SIG-M5 (cell line): ENCODE measurements around the gene DHDH.
"Not testable (repeated sequence)": the region's sequence is repeated elsewhere in the genome, so short reads cannot be mapped to it uniquely, and the experiment has no call there.

Source experiments
- DNase-seq: peaks from one replicate; lab custom pipeline; 2025; lab: John Stamatoyannopoulos, UW

Gene DHDH

DNA sequence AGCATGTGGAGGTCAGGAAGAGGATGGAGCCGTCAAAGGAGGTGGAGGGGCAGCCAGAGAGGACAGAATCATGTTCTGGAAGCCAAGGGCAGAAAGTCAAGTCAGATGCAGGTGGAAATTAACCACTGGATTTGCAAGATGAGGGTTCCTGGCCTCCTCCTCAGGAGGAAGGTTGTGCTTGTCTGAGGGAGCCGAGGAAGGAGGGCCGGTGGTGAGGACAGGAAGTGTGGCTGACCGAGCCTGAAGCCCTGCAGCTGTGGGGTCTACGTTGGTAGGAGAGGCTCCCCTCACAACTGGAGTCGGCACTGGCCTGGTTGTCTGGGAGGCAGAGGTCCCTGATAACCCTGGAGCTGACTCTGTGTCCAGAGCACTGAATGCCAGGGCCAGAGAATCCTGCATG is 15.4 kb upstream of the DHDH start:
- no peak for DNase-seq

DNA sequence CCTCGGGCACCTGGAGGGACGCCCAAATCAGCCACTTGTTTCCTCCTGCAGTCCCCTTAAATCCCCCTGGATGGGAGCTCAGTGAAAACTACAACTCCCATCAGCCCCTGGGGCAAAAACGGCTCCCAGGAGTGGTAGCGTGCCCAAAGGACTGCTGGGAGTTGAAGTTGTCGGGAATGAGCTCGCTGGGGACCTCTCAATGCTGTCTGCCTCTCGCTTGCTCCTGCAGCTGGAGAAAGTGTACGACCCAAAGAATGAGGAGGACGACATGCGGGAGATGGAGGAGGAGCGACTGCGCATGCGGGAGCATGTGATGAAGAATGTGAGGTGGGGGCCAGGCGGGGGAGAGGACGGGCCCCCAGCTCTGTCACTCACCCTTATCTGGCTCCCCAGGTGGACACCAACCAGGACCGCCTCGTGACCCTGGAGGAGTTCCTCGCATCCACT is 14.7 kb upstream of the DHDH start:
- no peak for DNase-seq

DNA sequence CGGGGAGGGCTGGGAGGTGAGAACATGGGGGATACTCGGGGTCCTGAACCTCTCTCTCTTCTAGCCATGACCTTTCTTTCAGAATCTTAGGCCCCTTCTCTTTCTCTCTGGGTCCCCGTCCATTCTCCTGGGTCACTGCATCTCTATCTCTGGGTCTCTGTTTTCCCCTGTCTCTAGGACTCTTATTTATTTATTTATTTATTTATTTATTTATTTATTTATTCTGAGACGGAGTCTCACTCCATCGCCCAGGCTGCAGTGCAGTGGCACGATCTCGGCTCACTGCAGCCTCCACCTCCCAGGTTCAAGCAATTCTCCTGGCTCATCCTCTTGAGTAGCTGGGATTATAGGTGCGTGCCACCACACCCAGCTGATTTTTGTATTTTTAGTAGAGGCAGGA is 14.2 kb upstream of the DHDH start:
- DNase-seq = not testable (repeated sequence)

DNA sequence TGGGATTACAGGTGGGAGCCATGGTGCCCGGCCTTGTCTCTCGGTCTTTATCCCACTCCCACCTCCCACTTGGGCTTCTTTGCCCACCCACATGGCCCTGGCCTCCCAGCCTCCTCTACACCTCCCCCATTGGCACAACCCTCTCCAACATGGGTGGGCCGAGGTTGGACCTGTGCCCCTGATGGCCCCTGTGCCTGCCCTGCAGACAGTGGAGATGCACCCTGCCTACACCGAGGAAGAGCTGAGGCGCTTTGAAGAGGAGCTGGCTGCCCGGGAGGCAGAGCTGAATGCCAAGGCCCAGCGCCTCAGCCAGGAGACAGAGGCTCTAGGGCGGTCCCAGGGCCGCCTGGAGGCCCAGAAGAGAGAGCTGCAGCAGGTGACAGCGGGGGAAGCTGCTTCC is 12.6 kb upstream of the DHDH start:
- DNase-seq = no peak

DNA sequence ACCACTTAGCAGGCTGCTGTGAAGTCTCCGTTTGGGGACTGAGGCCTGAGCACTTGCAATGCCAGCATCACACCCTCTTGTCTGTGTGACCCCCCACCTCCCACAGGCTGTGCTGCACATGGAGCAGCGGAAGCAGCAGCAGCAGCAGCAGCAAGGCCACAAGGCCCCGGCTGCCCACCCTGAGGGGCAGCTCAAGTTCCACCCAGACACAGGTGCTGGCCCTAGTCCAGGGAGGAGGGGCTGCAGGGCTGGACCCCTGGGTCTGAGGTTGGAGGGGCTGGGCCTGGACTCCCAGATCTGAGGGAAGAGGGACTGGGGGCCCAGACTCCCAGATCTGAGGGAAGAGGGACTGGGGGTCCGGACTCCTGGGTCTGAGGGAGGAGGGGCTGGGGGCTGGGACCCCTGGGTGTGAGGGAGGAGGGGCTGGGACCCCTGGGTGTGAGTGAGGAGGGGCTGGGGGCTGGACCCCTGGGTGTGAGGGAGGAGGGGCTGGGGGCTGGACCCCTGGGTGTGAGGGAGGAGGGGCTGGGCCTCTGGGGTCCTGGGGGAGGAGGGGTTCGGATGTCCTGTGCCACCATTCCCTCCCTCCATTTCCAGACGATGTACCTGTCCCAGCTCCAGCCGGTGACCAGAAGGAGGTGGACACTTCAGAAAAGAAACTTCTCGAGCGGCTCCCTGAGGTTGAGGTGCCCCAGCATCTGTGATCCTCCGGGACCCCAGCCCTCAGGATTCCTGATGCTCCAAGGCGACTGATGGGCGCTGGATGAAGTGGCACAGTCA is 11.6 kb upstream of the DHDH start:
- no peak for DNase-seq

DNA sequence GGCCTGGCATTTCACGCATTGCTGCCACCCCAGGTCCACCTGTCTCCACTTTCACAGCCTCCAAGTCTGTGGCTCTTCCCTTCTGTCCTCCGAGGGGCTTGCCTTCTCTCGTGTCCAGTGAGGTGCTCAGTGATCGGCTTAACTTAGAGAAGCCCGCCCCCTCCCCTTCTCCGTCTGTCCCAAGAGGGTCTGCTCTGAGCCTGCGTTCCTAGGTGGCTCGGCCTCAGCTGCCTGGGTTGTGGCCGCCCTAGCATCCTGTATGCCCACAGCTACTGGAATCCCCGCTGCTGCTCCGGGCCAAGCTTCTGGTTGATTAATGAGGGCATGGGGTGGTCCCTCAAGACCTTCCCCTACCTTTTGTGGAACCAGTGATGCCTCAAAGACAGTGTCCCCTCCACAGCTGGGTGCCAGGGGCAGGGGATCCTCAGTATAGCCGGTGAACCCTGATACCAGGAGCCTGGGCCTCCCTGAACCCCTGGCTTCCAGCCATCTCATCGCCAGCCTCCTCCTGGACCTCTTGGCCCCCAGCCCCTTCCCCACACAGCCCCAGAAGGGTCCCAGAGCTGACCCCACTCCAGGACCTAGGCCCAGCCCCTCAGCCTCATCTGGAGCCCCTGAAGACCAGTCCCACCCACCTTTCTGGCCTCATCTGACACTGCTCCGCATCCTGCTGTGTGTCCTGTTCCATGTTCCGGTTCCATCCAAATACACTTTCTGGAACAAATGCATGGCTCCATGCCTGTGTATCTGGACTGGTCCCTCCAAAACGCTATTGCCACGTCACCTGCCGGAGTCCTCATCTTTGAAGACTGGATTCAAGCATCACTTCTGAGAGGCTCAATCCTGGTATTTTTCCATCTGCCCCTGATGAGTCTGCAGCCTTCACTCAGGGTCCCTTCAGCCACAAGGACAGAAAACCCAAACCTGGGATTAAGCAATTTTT is 10.7 kb upstream of the DHDH start:
- DNase-seq = no peak

DNA sequence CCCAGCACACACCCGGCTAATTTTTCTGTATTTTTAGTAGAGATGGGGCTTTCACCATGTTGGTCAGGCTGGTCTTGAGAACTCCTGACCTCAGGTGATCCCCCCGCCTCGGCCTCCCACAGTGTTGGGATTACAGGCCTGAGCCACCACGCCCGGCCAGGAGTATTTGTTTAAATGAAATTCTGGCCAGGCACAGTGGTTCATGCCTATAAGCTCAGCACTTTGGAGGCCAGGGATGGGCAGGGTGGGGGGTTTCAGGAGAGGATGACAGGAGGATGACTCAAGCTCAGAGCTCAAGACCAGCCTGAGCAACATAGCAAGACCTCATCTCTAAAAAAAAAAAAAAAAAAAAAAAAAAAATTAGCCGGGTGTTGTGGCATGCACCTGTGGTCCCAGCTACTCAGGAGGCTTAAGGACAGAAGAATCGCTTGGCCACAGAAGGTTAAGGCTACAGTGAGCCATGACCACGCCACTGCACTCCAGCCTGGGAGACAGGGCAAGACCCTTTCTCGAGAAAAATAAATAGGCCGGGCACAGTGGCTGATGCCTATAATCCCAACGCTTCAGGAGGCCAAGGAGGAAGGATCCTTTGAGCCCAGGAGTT is 8.2 kb upstream of the DHDH start:
- no peak for DNase-seq

DNA sequence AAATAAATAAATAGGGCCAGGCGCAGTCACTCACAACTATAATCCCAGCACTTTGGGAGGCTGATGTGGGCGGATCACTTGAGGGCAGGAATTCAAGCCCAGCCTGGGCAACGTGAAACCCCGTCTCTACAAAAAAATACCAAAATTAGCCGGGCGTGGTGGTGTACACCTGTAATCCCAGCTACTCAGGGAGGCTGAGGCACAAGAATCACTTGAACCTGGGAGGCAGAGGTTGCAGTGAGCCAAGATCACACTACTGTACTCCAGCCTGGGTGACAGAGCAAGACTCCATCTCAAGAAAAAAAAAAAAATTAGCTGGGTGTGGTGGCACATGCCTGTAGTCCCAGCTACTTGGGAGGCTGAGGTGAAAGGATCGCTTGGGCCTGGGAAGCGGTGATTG is 7.6 kb upstream of the DHDH start:
- DNase-seq = not testable (repeated sequence)

DNA sequence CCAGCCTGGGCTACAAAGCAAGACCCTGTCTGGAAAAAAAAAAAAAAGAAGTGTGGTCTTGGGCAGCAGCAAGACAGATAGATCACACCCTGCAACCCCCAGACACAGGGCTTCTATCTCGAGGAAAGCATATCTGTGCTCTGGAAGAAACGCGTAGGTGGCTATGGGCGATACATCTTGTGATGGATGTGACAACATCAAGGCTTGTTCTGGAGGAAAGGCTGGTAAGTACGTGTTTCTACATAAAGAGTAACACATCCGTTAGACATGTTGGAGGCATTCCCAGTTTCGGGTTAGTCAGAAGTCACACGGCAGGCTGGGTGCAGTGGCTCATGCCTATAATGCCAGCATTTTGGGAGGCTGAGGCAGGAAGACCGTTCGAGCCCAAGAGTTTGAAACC is 6.6 kb upstream of the DHDH start:
- DNase-seq = no peak

DNA sequence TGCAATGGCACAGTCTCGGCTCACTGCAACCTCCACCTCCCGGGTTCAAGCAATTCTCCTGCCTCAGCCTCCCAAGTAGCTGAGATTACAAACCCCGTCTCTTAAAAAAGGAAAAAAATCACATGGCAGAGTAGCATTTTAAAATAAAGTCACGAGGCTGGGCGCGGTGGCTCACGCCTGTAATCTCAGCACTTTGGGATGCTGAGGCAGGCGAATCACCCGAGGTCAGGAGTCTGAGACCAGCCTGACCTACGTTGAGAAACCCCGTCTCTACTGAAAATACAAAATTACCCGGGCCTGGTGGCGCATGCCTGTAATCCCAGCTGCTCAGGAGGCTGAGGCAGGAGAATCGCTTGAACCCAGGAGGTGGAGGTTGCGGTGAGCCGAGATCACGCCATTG is 5.8 kb upstream of the DHDH start:
- DNase-seq = not testable (repeated sequence)

DNA sequence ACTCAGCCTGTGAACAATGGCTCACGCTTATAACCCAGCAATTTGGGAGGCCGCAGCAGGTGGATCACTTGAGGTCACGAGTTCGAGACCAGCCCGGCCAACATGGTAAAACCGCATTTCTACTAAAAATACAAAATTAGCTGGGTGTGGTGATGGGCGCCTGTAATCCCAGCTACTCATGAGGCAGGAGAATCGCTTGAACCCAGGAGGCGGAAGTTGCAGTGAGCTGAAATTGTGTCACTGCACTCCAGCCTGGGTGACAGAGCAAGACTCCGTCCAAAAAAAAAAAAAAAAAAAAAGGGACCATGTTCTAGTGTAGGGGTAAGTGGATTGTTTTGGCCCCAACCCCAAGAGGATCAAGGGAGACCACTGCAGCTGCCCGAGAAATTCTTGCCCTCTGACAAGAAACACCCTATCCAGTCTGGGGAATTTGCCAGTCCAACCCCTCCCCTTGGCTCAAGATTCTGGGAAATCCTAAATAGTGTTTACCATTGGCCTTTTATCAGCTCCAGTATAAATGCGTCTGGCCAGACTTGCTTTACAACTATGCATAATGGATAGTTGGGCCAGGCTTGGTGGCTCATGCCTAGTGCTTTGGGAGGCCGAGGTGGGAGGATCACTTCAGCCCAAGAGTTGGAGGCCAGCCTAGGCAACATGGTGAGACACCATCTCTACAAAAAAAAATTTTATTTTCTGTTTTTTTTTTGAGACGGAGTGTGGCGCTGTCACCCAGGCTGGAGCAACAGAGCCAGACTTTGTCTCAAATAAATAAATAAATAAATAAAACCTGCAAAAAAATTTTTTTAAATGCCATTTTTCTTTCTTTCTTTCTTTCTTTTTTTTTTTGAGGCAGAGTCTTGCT is 5.1 kb upstream of the DHDH start:
- no peak for DNase-seq

DNA sequence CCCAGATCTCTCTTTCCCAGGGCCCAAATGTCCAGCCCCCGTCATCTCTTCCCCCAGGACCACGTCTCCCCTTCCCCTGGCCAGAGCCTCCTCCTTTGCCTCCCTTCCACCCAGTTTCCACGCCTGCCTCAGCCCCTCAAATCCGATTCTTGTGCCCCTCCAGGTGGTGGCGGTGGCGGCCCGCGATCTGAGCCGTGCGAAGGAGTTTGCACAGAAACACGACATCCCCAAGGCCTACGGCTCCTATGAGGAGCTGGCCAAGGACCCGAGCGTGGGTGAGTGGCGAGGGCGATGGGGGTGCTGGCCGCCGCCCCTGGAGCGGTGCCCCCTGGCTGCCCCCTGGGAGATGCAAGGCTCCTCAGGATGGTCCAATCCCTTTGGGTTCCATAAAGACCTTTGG is 1.3 kb downstream of the DHDH start:
- DNase-seq = no peak

DNA sequence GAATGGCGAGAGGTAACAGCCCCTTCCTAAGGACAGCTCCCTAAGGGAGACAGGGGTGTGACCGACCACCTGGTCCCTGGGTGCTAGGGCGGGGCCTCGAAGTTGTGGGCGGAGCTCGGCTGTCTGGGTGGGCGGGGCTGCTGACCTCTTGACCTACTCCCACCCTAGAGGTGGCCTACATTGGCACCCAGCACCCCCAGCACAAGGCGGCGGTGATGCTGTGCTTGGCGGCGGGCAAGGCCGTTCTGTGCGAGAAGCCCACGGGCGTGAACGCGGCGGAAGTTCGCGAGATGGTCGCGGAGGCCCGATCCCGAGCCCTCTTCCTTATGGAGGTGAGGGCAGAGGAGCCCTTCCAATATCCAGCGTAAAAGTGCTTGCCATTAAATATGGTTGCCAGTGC is 2.4 kb downstream of the DHDH start:
- DNase-seq = no peak

DNA sequence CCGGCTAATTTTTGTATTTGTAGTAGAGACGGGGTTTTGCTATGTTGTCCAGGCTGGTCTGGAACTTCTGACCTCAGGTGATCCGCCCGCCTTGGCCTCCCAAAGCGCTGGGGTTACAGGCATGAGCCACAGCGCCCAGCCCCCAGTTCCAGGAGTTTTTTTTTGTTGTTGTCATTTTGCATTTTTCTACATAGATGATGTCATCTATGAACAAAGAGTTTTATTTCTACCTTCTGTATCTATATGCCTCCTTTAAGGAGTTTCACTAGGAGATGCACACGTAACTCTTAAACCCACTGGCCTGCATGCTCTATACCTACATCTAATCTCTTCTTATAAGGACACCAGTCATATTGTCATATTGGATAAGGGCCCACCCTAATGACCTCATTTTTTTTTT is 4.8 kb downstream of the DHDH start:
- no peak for DNase-seq

DNA sequence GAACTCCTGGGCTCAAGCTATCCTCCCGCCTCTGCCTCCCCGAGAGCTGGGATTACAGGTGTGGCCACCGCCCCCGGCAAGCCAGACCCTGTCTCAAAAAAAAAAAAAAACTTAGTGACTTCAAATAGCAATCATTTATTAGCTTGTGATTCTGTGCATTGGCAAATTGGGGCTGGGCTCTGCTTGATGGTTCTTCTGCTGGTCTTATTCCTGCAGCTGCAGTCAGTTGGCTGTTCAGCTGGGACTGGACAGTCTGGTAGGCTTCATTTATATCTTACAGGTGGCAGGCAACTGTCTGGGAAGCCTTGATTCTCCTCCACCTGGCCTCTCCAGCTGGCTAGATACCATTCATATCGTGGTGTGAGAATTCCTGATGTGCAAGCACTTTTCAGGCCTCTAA is 7.4 kb downstream of the DHDH start:
- no peak for DNase-seq

DNA sequence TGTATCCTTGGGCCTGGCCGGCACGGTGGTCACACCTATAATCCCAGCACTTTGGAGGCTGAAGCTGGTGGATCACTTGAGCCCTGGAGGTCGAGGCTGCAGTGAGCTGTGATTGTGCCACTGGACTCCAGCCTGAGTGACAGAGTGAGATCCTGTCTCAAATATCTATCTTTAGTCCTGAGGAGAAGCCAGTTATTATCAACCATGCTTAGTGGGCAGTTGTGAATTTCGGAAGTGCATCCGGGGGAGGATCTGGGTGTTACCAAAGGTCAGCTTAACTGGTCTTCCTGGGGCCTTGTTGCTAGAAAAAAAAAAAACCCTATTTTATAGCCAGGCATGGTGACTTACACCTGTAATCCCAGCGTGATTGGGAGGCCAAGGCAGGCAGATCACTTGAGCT is 9.6 kb downstream of the DHDH start:
- no peak for DNase-seq

DNA sequence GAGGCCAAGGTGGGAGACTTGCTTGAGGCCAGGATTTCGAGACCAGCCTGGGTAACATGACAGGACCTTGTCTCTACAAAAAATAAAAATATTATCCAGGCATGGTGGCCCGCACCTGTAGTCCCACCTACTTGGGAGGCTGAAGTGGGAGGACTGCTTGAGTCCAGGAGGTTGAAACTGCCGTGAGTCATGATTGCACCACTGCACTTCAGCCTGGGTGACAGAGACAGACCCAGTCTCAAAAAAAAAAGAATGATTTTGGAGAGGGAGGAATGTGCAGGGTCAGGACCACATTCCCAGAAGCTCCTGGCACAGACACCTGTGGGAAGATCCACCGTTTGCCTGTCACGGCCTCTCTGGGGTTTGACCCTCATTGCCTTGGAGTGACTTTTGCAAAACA is 11.9 kb downstream of the DHDH start:
- DNase-seq = no peak

DNA sequence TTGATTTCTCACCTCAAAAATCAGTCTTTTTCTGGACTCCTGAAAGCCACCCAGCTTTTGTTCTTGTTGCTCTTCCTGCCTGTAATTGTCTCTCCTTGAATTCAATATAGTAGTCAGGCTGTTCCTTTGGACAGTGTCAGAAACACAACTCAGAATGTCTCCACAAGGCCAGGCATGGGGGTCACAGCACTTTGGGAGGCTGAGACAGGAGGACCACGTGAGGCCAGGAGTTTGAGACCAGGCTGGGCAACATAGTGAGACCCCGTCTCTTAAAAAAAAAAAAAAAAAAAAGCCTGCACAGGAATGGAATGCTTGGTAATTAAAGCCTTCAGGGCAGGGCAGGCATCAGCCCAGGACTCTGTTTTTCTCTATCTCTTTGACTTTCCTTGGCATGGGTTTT is 12.3 kb downstream of the DHDH start:
- no peak for DNase-seq

DNA sequence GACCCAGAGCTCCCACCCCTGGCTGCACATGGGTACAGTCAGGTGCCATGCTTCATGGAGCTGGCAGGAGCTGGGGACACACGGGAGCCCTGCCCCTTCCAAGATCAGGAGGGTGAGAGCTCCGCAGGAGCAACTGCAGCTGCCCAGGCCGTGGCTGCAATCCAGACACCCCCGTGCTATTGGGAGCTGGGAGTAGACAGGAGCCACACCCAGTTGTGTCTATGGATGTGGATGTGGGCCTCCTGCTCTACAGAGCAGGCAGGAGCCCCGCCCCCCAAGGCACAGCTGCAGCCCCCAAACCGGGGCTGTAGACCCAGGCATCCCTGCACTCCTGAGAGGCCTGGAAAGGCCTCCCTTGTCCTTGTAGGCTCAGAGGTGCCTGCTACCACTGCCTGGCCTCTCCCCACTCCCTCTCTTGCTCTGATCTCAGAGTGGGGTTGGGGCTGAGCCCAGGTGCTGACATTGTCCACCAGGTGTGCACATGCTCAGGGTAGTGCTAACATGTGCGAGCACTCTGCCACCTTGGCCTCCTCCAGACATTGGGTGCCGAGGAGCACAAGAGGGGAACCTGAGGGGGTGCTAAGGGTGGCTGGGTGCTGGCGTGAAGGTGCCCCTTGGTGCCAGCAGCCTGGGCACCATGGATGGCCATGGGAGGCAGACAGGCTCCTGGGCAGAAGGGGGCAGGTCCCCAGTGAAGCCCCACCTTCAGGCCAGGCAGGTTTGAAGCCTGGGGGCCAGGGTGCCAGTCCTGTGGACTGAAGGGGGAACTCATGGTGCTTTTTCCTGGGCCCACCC is 13.2 kb downstream of the DHDH start:
- DNase-seq = no peak

DNA sequence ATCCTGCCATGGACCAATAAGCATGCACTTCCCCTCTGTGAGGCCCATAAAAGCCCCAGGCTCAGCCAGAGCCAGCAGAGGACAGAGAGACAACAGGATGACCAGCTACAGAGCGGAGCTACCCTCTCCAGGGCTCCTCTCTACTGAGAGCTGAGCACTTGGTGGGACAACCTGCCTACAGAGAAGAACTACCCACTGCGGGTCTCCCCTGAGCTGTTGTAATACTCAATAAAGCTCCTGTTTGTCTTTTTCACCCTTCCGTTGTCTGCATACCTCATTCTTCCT is 13.7 kb downstream of the DHDH start:
- no peak for DNase-seq

DNA sequence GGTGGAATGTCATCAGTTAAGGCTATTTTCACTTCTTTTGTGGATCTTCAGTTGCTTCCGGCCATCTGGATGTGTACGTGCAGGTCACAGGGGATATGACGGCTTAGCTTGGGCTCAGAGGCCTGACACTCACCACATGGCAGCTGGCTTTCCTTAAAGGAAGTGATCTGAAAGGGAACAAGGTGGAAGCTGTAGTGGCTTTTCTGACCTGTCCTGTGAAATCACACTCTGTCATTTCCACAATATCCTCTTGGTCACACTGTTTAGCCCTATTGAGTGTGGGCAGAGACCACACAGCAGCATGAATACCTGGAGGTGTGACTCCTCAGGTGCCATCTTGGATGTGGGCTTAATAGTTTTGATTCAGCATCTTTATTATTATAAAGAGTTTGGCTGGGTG is 16.7 kb downstream of the DHDH start:
- no peak for DNase-seq
